GM18907 (cell line): ENCODE results near the gene RIT1.

Experiments
- ATAC-seq: cut with Tn5 transposase; IDR thresholded peaks from one replicate; pipeline ENCODE4 v1.9.1; 2021; ENCODE audit warnings: mild to moderate bottlenecking, moderate library complexity; ENCODE audit not compliant: unreplicated experiment

The RIT1 gene

DNA sequence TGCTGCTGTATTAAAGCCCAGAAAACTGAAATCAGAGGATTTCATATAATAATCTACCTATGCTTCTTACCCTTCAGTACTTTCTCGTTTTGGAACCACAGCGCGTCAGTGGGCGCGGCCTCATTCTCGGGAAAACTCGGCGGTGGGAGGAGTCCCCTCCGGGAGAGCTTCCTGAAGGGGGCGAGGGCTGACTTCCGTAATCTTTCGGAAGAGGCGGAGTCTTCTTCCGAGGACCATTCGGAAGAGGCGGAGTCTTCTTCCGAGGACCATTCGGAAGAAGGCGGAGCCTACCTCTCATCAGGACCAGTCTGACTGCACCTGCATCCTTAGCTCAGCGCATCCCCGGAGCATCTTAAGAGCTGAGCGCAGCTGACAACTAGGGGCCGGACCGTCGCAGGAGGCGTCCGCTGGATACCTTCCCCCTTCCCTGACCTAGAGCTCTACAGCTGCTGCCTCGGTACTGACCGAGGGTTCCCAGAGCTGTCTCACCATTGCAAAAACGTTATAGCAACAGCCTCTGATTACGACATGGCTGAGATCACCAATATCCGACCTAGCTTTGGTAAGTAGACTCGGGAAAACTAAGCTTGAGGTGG lies 51.8 kb downstream of the RIT1 start, which contains the start of gene SYT11:
Gene SYT11, plus strand, starts transcription at position 334 of the 596 bp plus-strand sequence. Its CDS starts 195 bp downstream, at position 529.
- peak; percentile 69 for ATAC-seq

DNA sequence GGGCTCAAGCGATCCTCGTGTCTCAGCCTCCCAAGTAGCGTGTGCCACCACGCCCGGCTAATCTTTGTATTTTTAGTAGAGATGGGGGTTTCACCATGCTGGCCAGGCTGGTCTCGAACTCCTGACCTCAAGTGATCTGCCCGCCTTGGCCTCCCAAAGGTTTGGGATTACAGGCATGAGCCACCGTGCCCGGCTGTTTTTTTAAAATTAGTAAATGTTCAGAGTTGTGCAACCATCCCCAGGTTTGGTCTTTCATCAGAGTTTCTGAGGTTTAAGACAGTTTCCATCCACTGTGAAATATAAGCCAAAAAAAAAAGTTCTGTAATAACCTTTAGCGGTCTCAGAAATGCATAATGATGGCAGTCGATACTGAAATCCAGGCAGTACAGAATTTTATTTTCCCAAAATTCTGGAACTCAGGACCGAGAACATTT lies 52.3 kb downstream of the RIT1 start:
- ATAC-seq, result peak; percentile 8

DNA sequence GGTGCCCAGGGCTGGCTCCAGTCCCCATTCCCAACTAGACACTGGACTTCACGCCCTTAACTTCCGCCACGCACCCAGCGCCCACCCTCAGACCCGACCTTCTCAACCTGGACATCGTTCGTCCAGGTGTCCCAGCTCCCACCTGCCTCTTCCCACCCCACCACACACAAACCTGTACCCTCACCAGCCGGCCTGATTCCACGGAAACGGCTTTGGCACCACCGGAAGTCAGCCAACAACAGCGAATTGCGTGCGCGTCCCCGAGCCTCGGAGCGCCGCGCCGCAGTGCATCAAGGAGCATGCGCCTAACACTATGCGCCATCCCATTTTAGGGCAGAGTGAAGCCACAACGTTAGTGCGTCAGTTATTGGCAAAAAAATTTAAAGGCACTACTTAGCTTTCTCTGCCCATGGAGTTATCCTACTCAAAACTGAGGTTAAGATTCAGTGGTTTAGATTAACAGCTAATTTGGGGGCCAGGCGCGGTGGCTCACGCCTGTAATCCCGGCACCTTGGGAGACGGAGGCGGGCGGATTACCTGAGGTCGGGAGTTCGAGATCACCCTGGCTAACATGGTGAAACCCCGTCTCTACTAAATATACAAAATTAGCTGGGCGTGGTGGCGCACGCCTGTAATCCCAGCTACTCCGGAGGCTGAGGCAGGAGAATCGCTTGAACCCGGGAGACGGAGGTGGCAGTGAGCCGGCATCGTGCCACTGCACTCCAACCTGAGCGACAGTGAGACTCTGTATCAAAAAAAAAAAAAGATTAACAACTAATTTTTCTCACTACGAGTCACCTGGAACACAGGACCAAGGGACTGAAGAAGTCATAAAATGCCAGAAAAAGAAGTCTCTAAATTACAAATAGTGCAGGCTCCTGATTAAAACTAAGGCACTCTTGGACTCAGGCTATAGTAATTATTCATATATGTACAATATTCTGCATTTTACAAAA lies 53.9 kb downstream of the RIT1 start, which contains the start of gene GON4L:
Gene GON4L, minus strand, starts transcription at position 240 of the 956 bp plus-strand sequence. CDS start 3,434 bp downstream, outside the sequence.
- peak; percentile 47 for ATAC-seq

DNA sequence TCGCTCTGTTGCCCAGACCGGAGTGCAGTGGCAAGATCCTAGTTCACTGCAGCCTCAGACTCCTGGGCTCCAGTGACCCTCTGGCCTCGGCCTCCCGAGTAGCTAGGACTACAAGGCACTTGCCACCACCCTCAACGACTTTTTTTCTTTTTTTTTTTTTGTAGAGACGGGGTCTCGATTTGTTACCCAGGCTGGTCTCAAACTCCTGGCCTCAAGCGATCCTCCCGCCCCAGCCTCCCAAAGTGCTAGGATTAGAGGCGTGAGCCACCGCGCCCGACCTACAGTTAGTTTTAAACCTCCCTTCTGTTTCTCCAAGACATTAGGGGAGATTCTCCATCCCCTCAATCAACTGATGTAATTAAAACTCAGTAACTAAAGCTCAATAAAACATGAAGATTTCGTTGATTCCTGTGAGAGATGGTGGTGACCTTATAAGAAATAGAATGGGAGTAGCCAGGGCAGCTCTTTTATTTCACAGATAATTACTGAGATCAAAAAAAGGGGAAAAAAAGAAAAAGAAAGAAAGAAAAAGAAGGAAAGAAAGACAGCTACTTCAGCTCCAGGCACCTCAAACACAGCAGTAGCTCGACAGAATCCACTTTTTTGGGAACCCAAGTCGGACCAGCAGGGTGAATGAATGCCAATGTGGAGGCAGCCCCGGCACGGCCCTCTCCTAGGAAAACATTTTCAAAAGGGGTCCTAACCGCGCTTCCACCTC lies 54.7 kb downstream of the RIT1 start:
- no peak for ATAC-seq

DNA sequence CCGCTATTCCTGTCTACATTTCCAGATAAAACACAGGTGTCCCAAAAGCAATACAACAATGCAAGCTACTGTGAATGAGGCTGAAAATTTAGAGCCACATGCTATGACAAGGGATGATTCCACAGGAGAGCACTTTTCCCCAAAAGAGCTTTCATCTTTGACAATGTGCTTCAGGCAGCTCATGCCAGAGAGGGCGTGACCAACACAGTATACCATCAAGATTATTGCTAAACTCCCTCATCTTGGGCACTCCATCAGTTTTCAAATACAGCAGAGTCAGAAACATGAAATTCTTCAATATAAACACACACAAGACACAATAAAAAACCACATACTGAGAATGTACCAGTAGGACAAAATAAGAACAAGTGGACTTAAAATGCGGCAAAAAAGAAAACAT lies 60.8 kb downstream of the RIT1 start:
- no peak for ATAC-seq

DNA sequence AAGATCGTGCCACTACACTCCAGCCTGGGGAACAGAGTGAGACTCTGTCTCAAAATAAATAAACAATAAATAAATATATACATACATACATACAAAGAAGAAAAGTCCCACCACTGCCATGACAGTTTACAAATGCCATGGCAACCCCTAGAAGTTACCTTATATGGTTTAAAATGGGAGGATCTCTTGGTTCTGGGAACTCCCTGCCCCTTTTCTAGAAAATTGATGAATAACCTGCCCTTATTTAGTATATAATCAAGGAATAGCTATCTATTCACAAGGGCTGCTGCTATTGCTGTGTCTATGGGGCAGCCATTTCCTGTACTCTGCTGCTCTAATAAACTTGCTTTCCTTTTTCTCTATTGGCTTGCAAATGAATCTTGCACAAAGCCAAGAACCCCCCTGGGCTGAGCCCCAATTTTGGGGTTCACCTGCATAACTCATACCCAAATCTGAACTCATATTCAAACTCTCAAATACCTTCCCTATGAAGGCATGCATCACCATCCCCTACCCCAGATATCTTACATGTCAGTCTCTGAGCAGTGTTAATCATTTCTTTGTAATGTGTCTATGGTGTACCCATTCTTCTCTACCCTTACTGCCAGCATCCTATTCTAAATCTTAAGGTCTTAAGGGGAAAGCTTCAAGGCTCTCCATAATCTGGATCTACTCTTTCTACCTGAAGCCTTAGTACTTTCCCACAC lies 63.2 kb downstream of the RIT1 start:
- no peak for ATAC-seq
